ENCODE results near the gene PRR12.

Gene PRR12

DNA sequence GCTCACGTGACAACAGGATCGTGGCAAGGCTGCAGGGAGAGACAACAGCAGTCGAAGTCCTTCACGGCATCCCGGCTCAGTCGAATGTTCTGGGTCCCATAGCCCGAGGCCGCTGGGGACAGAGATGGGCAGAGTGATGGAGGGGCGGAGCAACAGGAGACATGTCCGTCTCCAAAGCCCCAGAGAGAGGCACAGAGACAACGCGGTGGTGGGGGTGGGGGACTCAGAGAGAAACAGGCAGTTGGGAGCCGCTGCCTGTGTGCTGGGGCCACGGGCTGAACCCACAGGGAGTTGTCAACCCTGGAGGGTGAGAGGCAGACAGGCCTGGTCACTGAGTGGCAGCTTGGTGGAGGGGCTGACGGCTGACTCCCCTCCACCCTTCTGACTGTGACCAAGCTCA is 31.1 kb upstream of the PRR12 start:
- ChIA-PET CTCF (interaction anchor here (1.1 to 9.3 kb wide), 6 partner anchors 11 to 102 kb away, joined by 3 to 98 read pairs (median 4); partner anchors contain the start of gene NOSIP), POLR2A (no interaction called here)
- DNase-seq (ENCODE audit: extremely low spot score): no peak
- TF ChIP-seq, protein P1, sequence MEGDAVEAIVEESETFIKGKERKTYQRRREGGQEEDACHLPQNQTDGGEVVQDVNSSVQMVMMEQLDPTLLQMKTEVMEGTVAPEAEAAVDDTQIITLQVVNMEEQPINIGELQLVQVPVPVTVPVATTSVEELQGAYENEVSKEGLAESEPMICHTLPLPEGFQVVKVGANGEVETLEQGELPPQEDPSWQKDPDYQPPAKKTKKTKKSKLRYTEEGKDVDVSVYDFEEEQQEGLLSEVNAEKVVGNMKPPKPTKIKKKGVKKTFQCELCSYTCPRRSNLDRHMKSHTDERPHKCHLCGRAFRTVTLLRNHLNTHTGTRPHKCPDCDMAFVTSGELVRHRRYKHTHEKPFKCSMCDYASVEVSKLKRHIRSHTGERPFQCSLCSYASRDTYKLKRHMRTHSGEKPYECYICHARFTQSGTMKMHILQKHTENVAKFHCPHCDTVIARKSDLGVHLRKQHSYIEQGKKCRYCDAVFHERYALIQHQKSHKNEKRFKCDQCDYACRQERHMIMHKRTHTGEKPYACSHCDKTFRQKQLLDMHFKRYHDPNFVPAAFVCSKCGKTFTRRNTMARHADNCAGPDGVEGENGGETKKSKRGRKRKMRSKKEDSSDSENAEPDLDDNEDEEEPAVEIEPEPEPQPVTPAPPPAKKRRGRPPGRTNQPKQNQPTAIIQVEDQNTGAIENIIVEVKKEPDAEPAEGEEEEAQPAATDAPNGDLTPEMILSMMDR (IDR thresholded peaks at IDR 0.05; ENCODE audit: control extremely low read depth, extremely low read depth, low read depth, missing control alignments): no peak

DNA sequence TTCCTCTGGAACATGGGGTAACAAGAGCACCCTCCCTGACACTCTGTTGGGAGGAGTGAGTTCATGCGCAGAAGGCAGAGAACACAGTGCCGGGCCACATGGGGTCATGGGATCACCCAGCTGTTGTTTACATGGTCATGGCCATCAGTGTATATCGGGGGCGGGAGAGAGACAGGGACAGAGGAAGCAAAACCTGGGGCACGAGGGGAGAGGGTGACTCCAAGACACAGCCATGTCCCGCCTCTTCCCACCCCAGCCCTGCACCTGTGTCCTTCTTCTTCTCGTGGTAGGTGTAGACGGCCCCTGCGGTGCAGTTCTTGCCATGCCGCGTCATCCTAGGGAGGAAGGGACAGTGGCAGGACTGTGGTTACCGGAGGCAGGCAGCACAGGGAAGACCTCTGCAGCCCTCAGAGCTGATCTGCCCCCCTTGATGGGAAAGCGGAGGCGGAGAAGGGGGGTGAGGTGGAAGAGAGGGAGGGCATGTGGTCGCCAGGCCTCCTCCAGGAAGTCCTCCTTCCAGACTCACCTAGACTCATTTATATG is 30.6 kb upstream of the PRR12 start:
- CTCF ChIA-PET: interaction anchor here (1.1 to 9.3 kb wide), 9 partner anchors 10 to 103 kb away, joined by 3 to 98 read pairs (median 4); partner anchors contain the start of gene NOSIP
- TF ChIP-seq, protein P1 (IDR thresholded peaks at IDR 0.05; ENCODE audit: control extremely low read depth, extremely low read depth, low read depth, missing control alignments): no peak
- no peak for DNase-seq (ENCODE audit: extremely low spot score)
- POLR2A ChIA-PET: no interaction called here

DNA sequence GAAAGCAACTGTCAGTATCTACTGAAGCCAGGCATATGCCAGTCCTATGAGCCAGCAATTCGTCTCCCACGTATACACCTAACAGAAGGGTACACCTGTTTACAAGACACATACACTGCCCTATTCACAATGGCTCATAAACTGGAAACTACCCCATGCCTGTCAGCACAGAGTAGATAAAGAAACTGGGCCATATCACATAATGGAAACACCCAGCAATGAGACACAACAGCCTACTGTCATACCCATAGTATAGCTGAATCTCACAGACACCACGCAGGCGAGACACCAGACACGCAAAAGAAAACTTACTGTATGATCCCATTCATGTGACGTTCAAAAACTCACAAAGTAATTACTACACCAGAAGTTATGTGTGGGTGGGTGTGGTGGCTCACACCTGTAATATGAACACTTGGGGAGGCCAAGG is 26.4 kb upstream of the PRR12 start:
- ChIA-PET CTCF (interaction anchor here (9.3 kb wide), 1 partner anchor 16 kb away, joined by 98 read pairs; no protein-coding TSS in a partner anchor), POLR2A (no interaction called here)
- TF ChIP-seq, protein P1 (IDR thresholded peaks at IDR 0.05; ENCODE audit: control extremely low read depth, extremely low read depth, low read depth, missing control alignments): no peak
- no peak for DNase-seq (ENCODE audit: extremely low spot score)

GRCh38 chr19:49565261-49565660 is 25.7 kb upstream of the PRR12 start:
- DNase-seq (ENCODE audit: extremely low spot score): no peak
- TF ChIP-seq, protein P1 (IDR thresholded peaks at IDR 0.05; ENCODE audit: control extremely low read depth, extremely low read depth, low read depth, missing control alignments): no peak
- ChIA-PET POLR2A (interaction anchor here (0.6 kb wide), 1 partner anchor 44 kb away, joined by 6 read pairs; no protein-coding TSS in a partner anchor), CTCF (interaction anchor here (1.0 to 9.3 kb wide), 2 partner anchors 17 to 23 kb away, joined by 3 to 98 read pairs; no protein-coding TSS in a partner anchor)

- ChIA-PET CTCF (interaction anchor here (0.7 to 9.3 kb wide), 4 partner anchors 18 to 83 kb away, joined by 3 to 98 read pairs (median 4); no protein-coding TSS in a partner anchor), POLR2A (interaction anchor here (0.7 kb wide), 1 partner anchor 72 kb away, joined by 3 read pairs; no protein-coding TSS in a partner anchor)
- TF ChIP-seq, protein P1 (IDR thresholded peaks at IDR 0.05; ENCODE audit: control extremely low read depth, extremely low read depth, low read depth, missing control alignments): no peak
- no peak for DNase-seq (ENCODE audit: extremely low spot score)
Observed at GRCh38 chr19:49566302-49566701, 24.7 kb upstream of the PRR12 start.

DNA sequence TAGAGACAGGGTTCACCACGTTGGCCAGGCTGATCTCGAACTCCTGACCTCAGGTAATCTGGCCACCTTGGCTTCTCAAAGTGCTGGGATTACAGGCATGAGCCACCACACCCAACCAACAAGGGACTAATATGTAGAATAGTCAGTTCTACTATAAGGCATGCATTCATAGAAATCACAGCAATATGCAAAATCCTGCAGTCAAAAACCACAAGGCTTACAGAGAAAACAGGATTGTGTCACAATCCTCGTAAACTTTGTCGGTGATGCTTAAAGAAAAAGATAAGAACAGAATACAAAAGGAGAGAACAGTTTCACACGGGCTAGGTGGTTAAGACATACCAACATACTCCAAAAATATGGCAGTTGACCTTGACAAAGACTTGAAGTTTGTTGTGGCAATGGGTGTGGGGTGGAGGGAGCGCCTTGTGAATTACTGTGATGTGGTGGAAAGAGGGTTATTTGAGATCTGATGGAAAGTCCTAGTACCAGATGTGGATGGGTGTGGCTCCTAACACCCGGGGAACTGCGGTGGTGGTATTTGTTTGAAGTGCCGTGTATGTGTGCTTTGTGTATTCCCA is 23.0 kb upstream of the PRR12 start:
- TF ChIP-seq, protein P1 (IDR thresholded peaks at IDR 0.05; ENCODE audit: control extremely low read depth, extremely low read depth, low read depth, missing control alignments): no peak
- ChIA-PET CTCF (interaction anchor here (3.6 to 4.3 kb wide), 2 partner anchors 12 to 62 kb away, joined by 59 to 84 read pairs; partner anchors contain the start of genes NOSIP and PRRG2), POLR2A (no interaction called here)
- no peak for DNase-seq (ENCODE audit: extremely low spot score)
